ENCODE measurements around the gene SENP6. TPM values are rescaled to one million over a fixed set of nuclear protein-coding genes. Genes with fewer than 3 reads are reported as not detected.

SENP6 gene
- total RNA-seq, 2 donors from 2014 or later: 54.6 to 59.8 TPM

DNA sequence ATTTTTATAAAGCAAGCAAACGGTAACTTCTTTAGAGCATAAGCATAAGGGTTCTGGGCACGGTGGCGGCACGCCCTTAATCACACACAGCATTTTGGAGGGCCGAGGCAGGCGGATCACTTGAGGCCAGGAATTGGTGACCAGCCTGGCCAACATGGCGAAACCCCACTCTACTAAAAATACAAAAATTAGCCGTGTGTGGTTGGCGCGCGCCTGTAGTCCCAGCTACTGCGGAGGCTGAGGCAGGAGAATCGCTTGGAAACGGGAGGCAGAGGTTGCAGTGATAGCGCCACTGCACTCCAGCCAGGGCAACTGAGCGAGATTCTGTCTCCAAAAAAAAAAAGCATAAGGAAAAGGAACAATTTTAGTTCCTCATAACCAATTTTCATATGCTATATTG, 2.6 kb downstream of the SENP6 start:
- no peaks in the 10 kb centered on the region for H3K9me3 ChIP-seq
- no peaks in the 10 kb centered on the region for H3K36me3 ChIP-seq
- no peaks in the 10 kb centered on the region for H3K27me3 ChIP-seq
- DNase-seq (ENCODE audit: low spot score): no peak
- no peak overlapping the region for H3K4me3 ChIP-seq
- peaks cover 0 to 38% of the 10 kb centered on the region in 2 donors for H3K4me1 ChIP-seq
- H3K27ac ChIP-seq: no peak overlapping the region
- TF ChIP-seq, protein P1, sequence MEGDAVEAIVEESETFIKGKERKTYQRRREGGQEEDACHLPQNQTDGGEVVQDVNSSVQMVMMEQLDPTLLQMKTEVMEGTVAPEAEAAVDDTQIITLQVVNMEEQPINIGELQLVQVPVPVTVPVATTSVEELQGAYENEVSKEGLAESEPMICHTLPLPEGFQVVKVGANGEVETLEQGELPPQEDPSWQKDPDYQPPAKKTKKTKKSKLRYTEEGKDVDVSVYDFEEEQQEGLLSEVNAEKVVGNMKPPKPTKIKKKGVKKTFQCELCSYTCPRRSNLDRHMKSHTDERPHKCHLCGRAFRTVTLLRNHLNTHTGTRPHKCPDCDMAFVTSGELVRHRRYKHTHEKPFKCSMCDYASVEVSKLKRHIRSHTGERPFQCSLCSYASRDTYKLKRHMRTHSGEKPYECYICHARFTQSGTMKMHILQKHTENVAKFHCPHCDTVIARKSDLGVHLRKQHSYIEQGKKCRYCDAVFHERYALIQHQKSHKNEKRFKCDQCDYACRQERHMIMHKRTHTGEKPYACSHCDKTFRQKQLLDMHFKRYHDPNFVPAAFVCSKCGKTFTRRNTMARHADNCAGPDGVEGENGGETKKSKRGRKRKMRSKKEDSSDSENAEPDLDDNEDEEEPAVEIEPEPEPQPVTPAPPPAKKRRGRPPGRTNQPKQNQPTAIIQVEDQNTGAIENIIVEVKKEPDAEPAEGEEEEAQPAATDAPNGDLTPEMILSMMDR (IDR thresholded peaks at IDR 0.05): no peak

DNA sequence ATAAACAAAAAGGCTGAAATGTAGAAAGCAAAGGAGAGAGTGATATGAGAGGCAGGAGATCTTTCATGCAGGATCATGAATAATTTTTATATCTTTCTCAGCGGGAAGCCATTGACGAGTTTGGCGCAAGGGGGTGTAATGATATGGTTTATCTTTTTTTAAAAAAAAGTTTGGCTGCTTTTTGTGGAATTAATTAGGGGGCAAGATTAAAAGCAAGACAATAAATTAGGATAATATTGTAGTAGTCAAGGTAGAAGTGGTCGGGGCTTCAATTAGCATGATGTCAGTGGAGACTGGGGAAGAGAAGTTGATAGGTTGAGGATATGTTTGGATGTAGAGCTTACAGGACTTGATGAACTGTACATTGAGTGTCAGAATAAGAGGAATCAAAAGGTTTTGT, 4.0 kb downstream of the SENP6 start:
- Histone ChIP-seq H3K27ac (no peak overlapping the region), H3K36me3 (no peaks in the 10 kb centered on the region), H3K9me3 (no peaks in the 10 kb centered on the region), H3K4me3 (no peak overlapping the region), H3K4me1 (peaks cover 0 to 49% of the 10 kb centered on the region in 2 donors), H3K27me3 (no peaks in the 10 kb centered on the region)
- TF ChIP-seq, protein P1 (IDR thresholded peaks at IDR 0.05): no peak
- no peak for DNase-seq (ENCODE audit: low spot score)

DNA sequence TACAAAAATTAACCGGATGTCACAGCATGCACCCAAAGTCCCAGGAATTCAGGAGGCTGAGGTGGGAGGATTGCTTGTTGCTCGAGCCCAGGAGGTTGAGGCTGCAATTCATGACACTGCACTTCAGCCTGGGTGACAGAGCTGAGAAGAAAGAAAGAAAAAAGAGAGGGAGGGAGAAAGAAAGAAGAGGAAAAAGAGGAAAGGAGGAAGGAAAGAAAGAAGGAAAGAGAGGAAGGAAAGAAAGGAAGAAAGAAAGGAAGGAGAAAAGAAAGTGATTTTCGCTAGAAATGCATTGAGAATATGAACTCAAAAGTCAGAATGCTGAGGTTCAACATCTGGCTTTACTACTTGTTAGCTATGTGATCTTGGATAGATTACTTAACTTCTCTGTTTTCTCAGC, 6.6 kb downstream of the SENP6 start:
- TF ChIP-seq, protein P1 (IDR thresholded peaks at IDR 0.05): no peak

GRCh38 chr6:75608956-75609533, 7.4 kb downstream of the SENP6 start:
- Histone ChIP-seq H3K27ac (peak overlapping the region in 1 of 2 donors; percentile 7), H3K4me1 (peaks cover 0 to 69% of the 10 kb centered on the region in 2 donors), H3K36me3 (no peaks in the 10 kb centered on the region), H3K27me3 (no peaks in the 10 kb centered on the region), H3K4me3 (no peak overlapping the region), H3K9me3 (no peaks in the 10 kb centered on the region)
- DNase-seq (ENCODE audit: low spot score): no peak
- TF ChIP-seq, protein P1 (IDR thresholded peaks at IDR 0.05): no peak

More for the DNA sequence above, 6.6 kb downstream of the SENP6 start:
- Histone ChIP-seq H3K9me3 (no peaks in the 10 kb centered on the region), H3K27me3 (no peaks in the 10 kb centered on the region), H3K27ac (peak overlapping the region in 1 of 2 donors; percentile 7), H3K36me3 (no peaks in the 10 kb centered on the region), H3K4me1 (peaks cover 0 to 70% of the 10 kb centered on the region in 2 donors), H3K4me3 (no peak overlapping the region)
- no peak for DNase-seq (ENCODE audit: low spot score)

GRCh38 chr6:75609639-75610590, 8.2 kb downstream of the SENP6 start:
- H3K9me3 ChIP-seq: no peaks in the 10 kb centered on the region
- no peaks in the 10 kb centered on the region for H3K27me3 ChIP-seq
- H3K4me3 ChIP-seq: no peak overlapping the region
- H3K27ac ChIP-seq: no peak overlapping the region
- H3K4me1 ChIP-seq: peaks cover 0 to 65% of the 10 kb centered on the region in 2 donors
- no peaks in the 10 kb centered on the region for H3K36me3 ChIP-seq
- TF ChIP-seq, protein P1 (IDR thresholded peaks at IDR 0.05): no peak
- DNase-seq (ENCODE audit: low spot score): no peak

All from right atrium auricular region (tissue), 2 donors.